SU-DHL-6 (cell line): Measurements from ENCODE around the gene MARCO.

Experiments
- H2AFZ ChIP-seq: fragments of 200-600 bp; sonication (generic); 2 replicates; pipeline ENCODE4 v1.6.1; 2014; ENCODE audit warnings: low read depth, mild to moderate bottlenecking, moderate library complexity, mixed read lengths, antibody characterized with exemption, low read length; ENCODE audit not compliant: severe bottlenecking
- H3F3A ChIP-seq: fragments of 200-600 bp; shearing (Covaris generic); 2 replicates; pipeline ENCODE4 v1.6.0; 2016; ENCODE audit warnings: antibody characterized with exemption, mild to moderate bottlenecking; ENCODE audit not compliant: insufficient read depth
- H3K27ac ChIP-seq: fragments of 200-600 bp; sonication (generic); 2 replicates; pipeline ENCODE4 v1.5.1; 2016; ENCODE audit warnings: low read depth, mild to moderate bottlenecking, low read length, moderate library complexity, mixed read lengths
- H3K27me3 ChIP-seq: fragments of 200-600 bp; sonication (generic), shearing (Covaris generic); 2 replicates; pipeline ENCODE4 v1.6.0; 2014; ENCODE audit warnings: mild to moderate bottlenecking, low read length
- H3K36me3 ChIP-seq: fragments of 200-600 bp; sonication (generic); 2 replicates; pipeline ENCODE4 v1.6.1; 2014; ENCODE audit warnings: mild to moderate bottlenecking, low read length, mixed read lengths
- H3K4me2 ChIP-seq: fragments of 300-600, 200-600 bp; shearing (Covaris generic), sonication (generic); 2 replicates; pipeline ENCODE4 v1.6.0; 2014; ENCODE audit warnings: low read length, low read depth, mild to moderate bottlenecking; ENCODE audit not compliant: poor library complexity, severe bottlenecking
- H3K4me3 ChIP-seq: fragments of 200-600 bp; sonication (generic); 2 replicates; pipeline ENCODE4 v1.5.1; 2014; ENCODE audit warnings: antibody characterized with exemption, low read length, mild to moderate bottlenecking, mixed read lengths; ENCODE audit not compliant: insufficient read depth, poor library complexity, severe bottlenecking
- H3K79me2 ChIP-seq: fragments of 200-600 bp; sonication (generic); 2 replicates; pipeline ENCODE4 v1.6.1; 2014; ENCODE audit warnings: mild to moderate bottlenecking, low read length, moderate library complexity; ENCODE audit not compliant: insufficient read depth
- H3K9ac ChIP-seq: fragments of 200-600 bp; sonication (generic); 2 replicates; pipeline ENCODE4 v1.7.0; 2014; ENCODE audit warnings: mild to moderate bottlenecking, low read length
- H3K9me2 ChIP-seq: fragments of 200-600 bp; sonication (generic); replicated peaks from 2 replicates; pipeline ENCODE4 v1.6.1; 2014; ENCODE audit warnings: low read length; ENCODE audit not compliant: insufficient read depth
- H3K9me3 ChIP-seq: fragments of 200-600 bp; sonication (generic); 2 replicates; pipeline ENCODE4 v1.6.1; 2014; ENCODE audit warnings: low read length, mixed read lengths; ENCODE audit not compliant: insufficient read depth
- H4K20me1 ChIP-seq: fragments of 200-600 bp; sonication (generic); 2 replicates; pipeline ENCODE4 v1.6.1; 2014; ENCODE audit warnings: low read depth, mild to moderate bottlenecking, antibody characterized with exemption, low read length, moderate library complexity, mixed read lengths
- CTCF ChIP-seq: fragments of 200-600 bp; sonication (generic); IDR thresholded peaks from one replicate; pipeline ENCODE4 v1.5.1; 2017; ENCODE audit warnings: antibody characterized with exemption, mild to moderate bottlenecking, low read length, moderate library complexity; ENCODE audit not compliant: insufficient read depth, poor library complexity, severe bottlenecking
- EZH2phosphoT487 ChIP-seq: fragments of 200-600 bp; sonication (generic), shearing (Covaris generic); conservative IDR thresholded peaks from 2 replicates; pipeline ENCODE4 v1.6.1; 2018; ENCODE audit warnings: mild to moderate bottlenecking, antibody characterized with exemption, low read length, moderate library complexity, mixed read lengths

Gene MARCO

GRCh38 chr2:118979152-118979861 lies 37.3 kb downstream of the MARCO start:
- Histone ChIP-seq H3K4me2 (no peak overlapping the region), H3K9ac (no peak overlapping the region), H3K27me3 (no peaks in the 10 kb centered on the region), H2AFZ (no peak overlapping the region), H3K27ac (no peak overlapping the region), H3K9me3 (no peaks in the 10 kb centered on the region), H4K20me1 (no peaks in the 10 kb centered on the region), H3K9me2 (no peaks in the 10 kb centered on the region), H3K79me2 (no peaks in the 10 kb centered on the region), H3K4me3 (no peak overlapping the region), H3K36me3 (no peaks in the 10 kb centered on the region), H3F3A (no peaks in the 10 kb centered on the region)
- TF ChIP-seq EZH2phosphoT487 (no peak), CTCF (no peak)

- Histone ChIP-seq H3K9ac (no peak overlapping the region), H3K9me2 (no peaks in the 10 kb centered on the region), H3K79me2 (no peaks in the 10 kb centered on the region), H3F3A (no peaks in the 10 kb centered on the region), H3K36me3 (no peaks in the 10 kb centered on the region), H3K4me3 (no peak overlapping the region), H3K4me2 (no peak overlapping the region), H3K27me3 (no peaks in the 10 kb centered on the region), H3K27ac (no peak overlapping the region), H4K20me1 (no peaks in the 10 kb centered on the region), H3K9me3 (no peaks in the 10 kb centered on the region), H2AFZ (no peak overlapping the region)
- TF ChIP-seq CTCF = no peak
- TF ChIP-seq EZH2phosphoT487 = no peak
These were observed 38.0 kb downstream of the MARCO start for GRCh38 chr2:118980022-118980421.

- Histone ChIP-seq H3K36me3 (no peaks in the 10 kb centered on the region), H3K27me3 (no peaks in the 10 kb centered on the region), H3F3A (no peaks in the 10 kb centered on the region), H2AFZ (no peak overlapping the region), H4K20me1 (no peaks in the 10 kb centered on the region), H3K9ac (no peak overlapping the region), H3K79me2 (no peaks in the 10 kb centered on the region), H3K4me3 (no peak overlapping the region), H3K9me2 (no peaks in the 10 kb centered on the region), H3K4me2 (no peak overlapping the region), H3K27ac (no peak overlapping the region), H3K9me3 (no peaks in the 10 kb centered on the region)
- TF ChIP-seq EZH2phosphoT487 (no peak), CTCF (no peak)
These were observed 38.6 kb downstream of the MARCO start for GRCh38 chr2:118980573-118980972.
